ENCODE measurements around the gene ALOX15. TPM values are rescaled to one million over a fixed set of nuclear protein-coding genes. Genes with fewer than 3 reads are reported as not detected.

ALOX15 gene
- total and polyA plus RNA-seq, 10 of the 15 experiments (the other 5 are each of a cell fraction or from before 2014, with no cell fraction given): 0.05 to 1.0 (median 0.24) TPM

DNA sequence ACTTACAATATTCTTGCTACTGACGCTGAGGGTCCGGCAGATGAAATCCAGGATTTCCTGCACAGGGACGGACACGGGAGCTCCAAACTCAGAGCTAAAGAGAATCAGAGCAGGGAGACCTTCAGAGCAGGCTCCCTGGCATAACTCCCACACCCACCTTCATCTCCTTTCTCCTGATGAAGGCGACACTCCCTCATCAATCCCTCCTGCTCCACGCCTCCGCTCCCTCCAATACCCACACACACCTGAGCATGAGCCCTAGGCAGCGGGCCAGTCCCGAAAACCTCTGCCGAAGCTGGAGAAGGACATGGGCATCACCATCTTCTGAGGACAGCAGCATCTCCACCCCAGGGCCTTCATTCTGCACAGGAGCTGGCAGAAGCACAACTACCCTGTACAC is 34.3 kb upstream of the ALOX15 start:
- Histone ChIP-seq H4K20me1 (ENCODE audit: control insufficient read depth, insufficient read depth) (no peaks in the 10 kb centered on the region), H3K4me3 (no peak overlapping the region), H2AFZ (ENCODE audit: control insufficient read depth, low read depth, low read length) (no peak overlapping the region), H3K9ac (ENCODE audit: control insufficient read depth, insufficient read depth, low read length) (no peak overlapping the region), H3K36me3 (ENCODE audit: control insufficient read depth in 2 of 2, insufficient read depth in 2 of 2, low read length in 1 of 2) (peaks cover 31 to 47% of the 10 kb centered on the region in 2 experiments), H3K27me3 (replicated peaks in 1 of 2; ENCODE audit: control insufficient read depth in 2 of 2, insufficient read depth in 2 of 2, low read length in 1 of 2) (no peaks in the 10 kb centered on the region), H3K79me2 (ENCODE audit: control insufficient read depth, insufficient read depth, low read length) (no peaks in the 10 kb centered on the region), H3K27ac (ENCODE audit: control insufficient read depth, insufficient read depth) (no peak overlapping the region), H3K4me2 (ENCODE audit: control insufficient read depth, insufficient read depth) (no peak overlapping the region), H3K4me1 (ENCODE audit: control insufficient read depth, insufficient read depth, low read length) (no peaks in the 10 kb centered on the region), H3K9me3 (replicated peaks; ENCODE audit: control insufficient read depth, insufficient read depth, low read length) (no peaks in the 10 kb centered on the region)
- FAIRE-seq: no peak
- ATAC-seq: no peak
- BruUV-seq (replicated peaks): no TSS peak
- in situ Hi-C loops (cut with MboI): no loop called here
- CTCF ChIA-PET: no interaction called here
- intact Hi-C loops (cut with micrococcal nuclease; ENCODE audit: unreplicated experiment): no loop called here
- RAD21 ChIA-PET (ENCODE audit: unreplicated experiment): no interaction called here
- WGBS (ENCODE audit: insufficient coverage, insufficient replicate concordance, low lambda C conversion rate, missing lambda C conversion rate): 87% methylated on average over 10 of the region's 10 CpGs
- no peak for TF ChIP-seq ZNF217 (IDR thresholded peaks at IDR 0.05)
- no peak for TF ChIP-seq PAX5 (IDR thresholded peaks at IDR 0.05; ENCODE audit: borderline replicate concordance, low read depth, low read length)
- TF ChIP-seq NFIC (IDR thresholded peaks at IDR 0.05; ENCODE audit: low read depth, low read length): no peak
- no peak for TF ChIP-seq CREB1 (IDR thresholded peaks at IDR 0.05; ENCODE audit: low read depth)
- TF ChIP-seq GABPA (IDR thresholded peaks at IDR 0.05; ENCODE audit: low read depth): no peak
- no peak for TF ChIP-seq YBX1 (IDR thresholded peaks at IDR 0.05)
- TF ChIP-seq SUPT20H (IDR thresholded peaks at IDR 0.05; ENCODE audit: borderline replicate concordance, control insufficient read depth, low read depth, low read length): no peak
- TF ChIP-seq IRF4 (IDR thresholded peaks at IDR 0.05; ENCODE audit: low read depth, low read length): no peak
- TF ChIP-seq SIX5 (IDR thresholded peaks at IDR 0.05; ENCODE audit: low read depth, low read length, severe bottlenecking): no peak
- no peak for TF ChIP-seq HDAC6 (IDR thresholded peaks at IDR 0.05; ENCODE audit: unreplicated experiment)
- TF ChIP-seq NR2C1 (IDR thresholded peaks at IDR 0.05): no peak
- no peak for TF ChIP-seq ESRRA (IDR thresholded peaks at IDR 0.05; ENCODE audit: low read length)
- no peak for TF ChIP-seq NR2C2 (IDR thresholded peaks at IDR 0.05; ENCODE audit: borderline replicate concordance, control insufficient read depth, insufficient read length, low read depth)
- no peak for TF ChIP-seq TARDBP (IDR thresholded peaks at IDR 0.05; ENCODE audit: borderline replicate concordance)
- no peak for TF ChIP-seq FOS (IDR thresholded peaks at IDR 0.05; ENCODE audit: borderline replicate concordance, extremely low read depth, insufficient read length)
- TF ChIP-seq ZZZ3 (IDR thresholded peaks at IDR 0.05; ENCODE audit: control insufficient read depth, insufficient read length, low read depth): no peak
- TF ChIP-seq HCFC1 (IDR thresholded peaks at IDR 0.05; ENCODE audit: low read length): no peak
- no peak for TF ChIP-seq ZNF207 (IDR thresholded peaks at IDR 0.05; ENCODE audit: borderline replicate concordance)
- SMC1A ChIA-PET (ENCODE audit: uncharacterized antibody, unreplicated experiment): interaction anchor here (1.1 kb wide), 1 partner anchor 27 kb away, joined by 3 read pairs; no protein-coding TSS in a partner anchor
- POLR2A ChIA-PET: no interaction called here
- DNase-seq (ENCODE audit: low read depth, low spot score): no peak
